NCI-H1694 (cell line): ENCODE results near the gene SHISAL1.
A peak's percentile ranks its signal among the peaks of the same experiment; 100 is the strongest.
"Not testable (repeated sequence)": the region's sequence is repeated elsewhere in the genome, so short reads cannot be mapped to it uniquely, and the experiment has no call there.

Experiments used
- DNase-seq: peaks from one replicate; lab custom pipeline; 2025; lab: John Stamatoyannopoulos, UW

Gene SHISAL1

DNA sequence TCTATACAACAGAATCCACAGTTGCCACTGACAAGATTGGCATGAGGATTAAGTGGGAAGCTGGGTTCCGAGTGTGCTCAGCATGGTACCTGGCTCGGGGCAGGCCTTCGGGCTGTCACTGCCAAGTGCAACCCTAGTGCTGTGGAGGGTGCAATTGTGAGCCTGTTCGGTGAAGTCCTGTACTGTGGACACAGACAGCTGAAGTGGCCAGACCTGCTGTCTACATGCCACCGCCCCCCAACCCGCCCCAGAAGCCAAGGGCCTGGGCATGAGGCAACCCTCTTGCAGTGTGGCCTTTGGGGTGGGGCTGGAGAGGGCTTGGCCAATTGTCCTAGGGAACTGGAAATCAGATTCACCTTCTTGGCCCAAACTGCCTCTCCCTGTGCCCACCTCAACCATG, 15.6 kb upstream of the SHISAL1 start:
- DNase-seq: no peak

DNA sequence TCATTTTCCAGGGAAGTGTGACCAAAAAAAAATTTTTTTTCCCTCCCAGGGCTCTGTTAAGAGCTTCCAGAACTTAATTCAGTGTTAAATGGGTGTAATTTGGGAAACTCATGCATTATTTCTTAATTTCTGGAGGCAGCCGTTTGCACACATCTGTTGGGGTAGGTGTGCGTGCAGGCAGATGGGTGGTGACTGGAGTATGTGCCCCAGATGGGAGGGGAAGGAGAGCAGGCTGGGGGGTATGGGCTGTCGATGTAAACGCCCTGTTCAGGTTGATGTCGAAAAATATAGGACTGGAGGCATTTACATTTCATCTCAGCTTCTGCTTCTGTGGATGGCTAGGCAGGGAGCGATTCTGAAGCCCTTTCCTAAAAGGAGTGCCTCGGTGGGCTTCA, 13.7 kb upstream of the SHISAL1 start:
- DNase-seq: peak; percentile 30

- DNase-seq: no peak
Observed at GRCh38 chr22:44325718-44326490, 13.2 kb upstream of the SHISAL1 start.

DNA sequence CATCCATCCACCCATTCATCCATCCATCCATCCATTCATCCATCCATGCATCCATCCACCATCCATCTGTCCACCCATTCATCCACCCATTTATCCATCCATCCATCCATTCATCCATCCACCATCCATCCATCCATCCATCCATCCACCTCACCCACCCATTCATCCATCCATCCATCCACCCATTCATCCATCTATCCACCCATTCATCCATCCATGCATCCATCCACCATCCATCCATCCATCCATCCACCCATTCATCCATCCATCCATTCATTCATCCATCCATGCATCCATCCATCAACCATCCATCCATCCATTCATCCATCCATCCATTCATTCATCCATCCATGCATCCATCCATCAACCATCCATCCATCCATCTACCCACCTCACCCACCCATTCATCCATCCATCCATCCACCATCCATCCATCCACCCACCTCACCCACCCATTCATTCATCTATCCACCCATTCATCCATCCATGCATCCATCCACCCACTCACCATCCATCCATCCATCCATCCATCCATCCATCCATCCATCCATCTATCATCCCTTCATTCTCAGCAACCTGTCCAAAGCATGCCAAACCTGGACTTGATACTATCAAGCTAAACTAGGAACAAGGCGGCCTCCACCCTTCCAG, 10.5 kb upstream of the SHISAL1 start:
- DNase-seq: not testable (repeated sequence)

- DNase-seq: no peak
Observed at GRCh38 chr22:44319685-44320084, 6.9 kb upstream of the SHISAL1 start.

- DNase-seq: no peak
Observed at GRCh38 chr22:44318751-44319150, 6.0 kb upstream of the SHISAL1 start.

- DNase-seq: no peak
Observed at GRCh38 chr22:44317886-44318637, 5.3 kb upstream of the SHISAL1 start.

- DNase-seq: peak; percentile 54
Observed at GRCh38 chr22:44317123-44317444, 4.3 kb upstream of the SHISAL1 start.

DNA sequence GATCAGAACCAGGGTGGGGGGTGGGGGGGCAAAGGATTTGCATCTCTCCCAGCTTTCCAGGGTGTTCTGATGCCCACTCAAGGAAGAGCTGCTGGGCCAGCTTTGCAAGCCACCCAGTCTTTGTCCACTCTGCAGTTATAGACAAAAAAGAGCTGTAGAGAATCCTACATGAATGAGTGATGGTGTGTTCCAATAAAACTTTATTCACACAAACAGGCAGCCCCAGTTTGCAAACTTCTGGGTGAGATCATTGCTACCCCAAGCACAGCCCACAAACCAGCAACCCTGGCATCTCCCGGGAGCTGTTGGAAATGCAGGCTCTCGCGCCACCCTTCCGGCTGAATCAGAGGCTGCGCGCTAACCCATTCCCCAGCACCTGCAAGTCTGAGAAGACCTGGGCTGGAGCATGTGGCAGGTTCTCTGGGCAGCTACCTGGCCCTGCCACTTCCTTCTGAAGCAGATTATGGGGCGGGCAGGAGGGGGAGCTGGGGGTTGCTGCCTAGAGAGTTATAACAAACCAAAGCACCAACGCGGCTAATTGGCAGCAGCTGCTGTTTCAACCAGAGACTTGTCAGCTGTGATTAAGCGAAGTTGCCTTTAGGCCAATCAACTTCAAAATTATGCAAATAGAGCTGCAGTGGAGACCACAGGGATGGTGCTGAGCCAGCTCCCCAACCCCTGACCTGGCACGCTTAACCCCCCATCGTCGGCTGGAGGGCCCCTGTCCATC, 3.8 kb upstream of the SHISAL1 start:
- peak; percentile 84 for DNase-seq

DNA sequence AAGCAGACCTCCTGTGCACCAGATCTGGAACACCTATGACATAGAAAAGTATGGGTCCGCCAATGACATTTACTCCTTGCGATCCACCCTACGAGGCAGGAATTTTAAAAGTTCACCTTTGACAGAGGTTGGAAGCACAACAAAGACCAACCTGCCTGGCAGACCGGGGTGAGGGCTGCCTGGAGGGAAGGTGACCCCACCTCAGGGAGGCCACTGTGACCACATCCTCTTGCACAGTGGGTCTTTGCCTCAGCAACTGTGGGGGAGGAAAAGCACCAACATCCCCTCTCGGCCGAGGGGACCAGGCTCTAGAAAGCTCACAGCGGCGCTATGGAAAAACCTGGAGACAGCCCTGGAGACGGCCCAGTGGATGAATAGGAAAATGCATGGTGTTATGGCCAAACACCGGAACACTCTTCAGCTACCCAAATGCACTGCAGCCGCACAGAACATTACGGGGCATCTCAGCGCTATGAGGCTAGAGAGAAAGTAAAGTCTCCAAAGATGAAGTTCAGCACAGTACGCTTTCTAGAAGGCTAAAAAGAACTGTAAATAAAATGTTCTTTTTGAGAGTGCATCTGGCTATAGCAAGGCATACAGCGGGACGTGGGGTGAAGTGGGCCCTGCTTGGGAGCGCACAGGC, 1.8 kb upstream of the SHISAL1 start:
- DNase-seq: no peak

- no peak for DNase-seq
Observed at GRCh38 chr22:44313385-44314006, 745 bp upstream of the SHISAL1 start.

DNA sequence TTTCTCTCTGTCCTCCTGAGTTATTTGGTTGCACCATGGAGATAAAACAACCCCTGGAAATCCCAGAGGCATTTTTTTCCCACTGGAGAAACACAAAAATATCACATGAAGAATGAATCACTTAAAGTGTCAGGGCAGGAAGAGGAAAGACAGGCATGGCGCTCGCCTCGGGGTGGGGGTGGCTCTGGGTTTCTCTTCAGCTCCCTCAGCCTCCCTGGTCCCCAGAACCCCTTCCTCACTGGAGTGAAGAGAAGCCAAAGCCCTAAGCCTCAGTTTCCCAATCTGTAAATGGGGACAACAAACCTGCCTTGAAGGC, 938 bp downstream of the SHISAL1 start:
- DNase-seq: no peak

GRCh38 chr22:44311104-44311854, 1.5 kb downstream of the SHISAL1 start:
- DNase-seq: no peak

DNA sequence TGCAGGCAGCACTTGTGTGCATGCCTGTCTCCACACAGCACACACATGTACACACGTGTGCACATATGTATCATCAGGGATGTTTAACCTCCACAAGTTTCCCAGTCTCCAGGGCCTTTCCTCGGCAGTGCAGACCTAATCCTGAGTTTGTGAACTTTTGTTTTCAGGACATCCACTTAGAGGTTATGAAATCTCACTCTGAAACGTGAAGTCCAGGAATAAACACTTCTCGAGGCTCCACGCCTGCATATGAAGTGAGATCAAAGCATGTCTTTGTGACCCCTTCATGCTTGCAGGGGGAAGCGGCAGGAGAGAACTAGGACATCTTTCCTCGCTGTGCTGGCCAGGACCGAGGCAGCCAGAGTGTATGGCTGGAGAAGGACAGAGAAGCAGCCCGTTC, 3.1 kb downstream of the SHISAL1 start:
- DNase-seq: no peak

GRCh38 chr22:44309137-44309536, 3.6 kb downstream of the SHISAL1 start:
- no peak for DNase-seq

GRCh38 chr22:44307509-44308169, 5.1 kb downstream of the SHISAL1 start:
- DNase-seq: no peak

GRCh38 chr22:44305888-44306287, 6.9 kb downstream of the SHISAL1 start:
- no peak for DNase-seq

- no peak for DNase-seq
Observed at GRCh38 chr22:44305455-44305854, 7.3 kb downstream of the SHISAL1 start.

DNA sequence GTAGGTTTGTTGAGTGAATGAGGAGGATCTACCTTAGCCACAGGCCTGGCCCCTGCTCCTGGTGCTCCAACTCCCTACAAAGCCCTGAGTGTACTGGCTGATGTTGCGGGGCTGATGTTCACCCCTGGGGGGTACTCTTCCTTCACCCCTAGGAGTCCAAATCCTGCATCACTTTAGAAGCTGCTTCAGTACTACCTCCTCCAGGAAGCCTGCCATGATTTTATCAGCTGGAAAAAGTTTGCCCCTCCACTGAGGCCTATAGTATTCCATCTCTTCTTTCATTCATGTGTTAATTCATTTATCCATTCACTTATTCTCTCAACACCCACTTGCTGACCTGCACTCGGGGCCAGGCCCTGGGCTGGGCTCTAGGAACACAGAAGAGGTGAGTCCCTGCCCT, 7.8 kb downstream of the SHISAL1 start:
- DNase-seq: no peak

GRCh38 chr22:44304354-44304753, 8.4 kb downstream of the SHISAL1 start:
- no peak for DNase-seq
